Retinal pigment epithelial cell (primary cell): ENCODE data around the gene LAYN.
A peak's percentile ranks its signal among the peaks of the same experiment; 100 is the strongest.

ENCODE experiments used
- DNase-seq: peaks from one replicate; pipeline ENCODE4 v3.0.0-alpha.2; 2010; ENCODE audit warnings: low read depth
- H3K4me3 ChIP-seq: 2 replicates; pipeline ENCODE4 v1.5.1; 2011; ENCODE audit warnings: mild to moderate bottlenecking, low read length, control low read depth, moderate library complexity
- TF ChIP-seq, protein P1 (sequence below): conservative IDR thresholded peaks from 2 replicates; pipeline ENCODE4 v1.5.1; 2011; ENCODE audit warnings: low read depth, low read length, control low read depth, inconsistent platforms

The LAYN gene

DNA sequence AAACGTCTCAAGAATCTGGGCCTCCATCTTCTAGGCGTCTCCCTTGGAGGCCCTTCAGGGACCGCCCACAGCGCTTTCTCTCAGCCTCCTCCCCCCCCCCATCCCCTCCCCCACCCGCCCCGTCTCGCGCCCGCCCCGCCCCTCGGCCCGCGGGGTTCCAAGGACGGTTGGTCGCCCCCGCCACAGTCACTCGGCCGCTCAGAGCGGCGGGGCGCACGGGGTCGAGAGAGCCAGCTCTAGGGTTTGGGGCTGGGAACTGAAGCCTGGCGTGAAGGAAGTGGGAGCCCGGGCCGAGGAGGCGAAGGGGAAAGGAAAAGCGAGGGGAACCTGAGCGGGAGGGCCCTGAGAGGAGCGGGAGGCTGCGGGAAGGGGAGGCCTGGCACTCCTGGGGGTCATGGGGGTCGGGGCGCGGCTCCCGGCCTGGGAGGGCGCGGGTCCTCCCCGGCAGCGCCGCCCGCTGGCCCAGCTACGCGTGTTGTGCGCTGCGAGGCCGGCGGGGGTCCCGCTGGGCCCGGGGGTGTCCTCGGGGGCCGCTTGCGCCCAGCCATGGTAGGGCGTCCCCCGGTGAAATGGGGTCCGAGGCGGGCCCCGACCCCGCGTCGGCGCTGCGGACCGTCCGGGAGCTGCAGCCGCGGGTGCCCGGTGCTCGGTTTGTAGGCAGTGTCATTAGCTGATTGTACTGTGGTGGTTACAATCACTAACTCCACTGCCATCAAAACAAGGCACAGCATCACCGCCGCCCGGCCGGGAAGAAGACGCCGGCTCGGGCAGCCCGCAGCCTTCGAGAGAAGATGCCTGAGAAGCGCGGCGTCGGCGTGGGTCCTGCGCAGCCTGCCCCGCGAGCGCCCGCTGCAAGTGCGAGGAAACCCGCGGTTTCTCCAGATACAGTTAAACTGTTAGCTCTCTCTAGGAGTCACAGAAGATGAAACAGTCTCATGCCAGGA lies 28.0 kb upstream of the LAYN start, which contains the start of gene BTG4:
Gene BTG4 (minus strand): TSS at position 91 of the 944 bp plus-strand sequence. CDS start 13,610 bp downstream, outside the sequence.
- TF ChIP-seq, protein P1, sequence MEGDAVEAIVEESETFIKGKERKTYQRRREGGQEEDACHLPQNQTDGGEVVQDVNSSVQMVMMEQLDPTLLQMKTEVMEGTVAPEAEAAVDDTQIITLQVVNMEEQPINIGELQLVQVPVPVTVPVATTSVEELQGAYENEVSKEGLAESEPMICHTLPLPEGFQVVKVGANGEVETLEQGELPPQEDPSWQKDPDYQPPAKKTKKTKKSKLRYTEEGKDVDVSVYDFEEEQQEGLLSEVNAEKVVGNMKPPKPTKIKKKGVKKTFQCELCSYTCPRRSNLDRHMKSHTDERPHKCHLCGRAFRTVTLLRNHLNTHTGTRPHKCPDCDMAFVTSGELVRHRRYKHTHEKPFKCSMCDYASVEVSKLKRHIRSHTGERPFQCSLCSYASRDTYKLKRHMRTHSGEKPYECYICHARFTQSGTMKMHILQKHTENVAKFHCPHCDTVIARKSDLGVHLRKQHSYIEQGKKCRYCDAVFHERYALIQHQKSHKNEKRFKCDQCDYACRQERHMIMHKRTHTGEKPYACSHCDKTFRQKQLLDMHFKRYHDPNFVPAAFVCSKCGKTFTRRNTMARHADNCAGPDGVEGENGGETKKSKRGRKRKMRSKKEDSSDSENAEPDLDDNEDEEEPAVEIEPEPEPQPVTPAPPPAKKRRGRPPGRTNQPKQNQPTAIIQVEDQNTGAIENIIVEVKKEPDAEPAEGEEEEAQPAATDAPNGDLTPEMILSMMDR = no peak
- H3K4me3 ChIP-seq = peak within 1 kb of the TSS; percentile 46
- no peak for DNase-seq

DNA sequence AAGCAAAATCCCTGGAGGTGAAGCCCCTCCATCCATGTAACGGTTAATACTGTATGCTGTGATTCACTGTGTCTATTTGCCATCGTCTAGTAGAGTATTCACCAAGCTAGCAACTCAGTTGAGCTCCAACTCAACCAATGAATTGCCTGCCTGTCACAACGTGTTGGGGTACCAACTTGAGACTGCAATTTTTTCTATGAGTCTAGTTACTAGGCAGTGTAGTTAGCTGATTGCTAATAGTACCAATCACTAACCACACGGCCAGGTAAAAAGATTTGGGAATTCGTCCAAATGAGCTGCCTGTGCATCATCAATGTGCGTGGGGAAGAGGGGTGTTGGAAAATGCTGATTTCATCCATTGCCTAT lies 27.3 kb upstream of the LAYN start:
- TF ChIP-seq, protein P1 = no peak
- H3K4me3 ChIP-seq = peak overlapping the region; percentile 19
- DNase-seq = no peak

DNA sequence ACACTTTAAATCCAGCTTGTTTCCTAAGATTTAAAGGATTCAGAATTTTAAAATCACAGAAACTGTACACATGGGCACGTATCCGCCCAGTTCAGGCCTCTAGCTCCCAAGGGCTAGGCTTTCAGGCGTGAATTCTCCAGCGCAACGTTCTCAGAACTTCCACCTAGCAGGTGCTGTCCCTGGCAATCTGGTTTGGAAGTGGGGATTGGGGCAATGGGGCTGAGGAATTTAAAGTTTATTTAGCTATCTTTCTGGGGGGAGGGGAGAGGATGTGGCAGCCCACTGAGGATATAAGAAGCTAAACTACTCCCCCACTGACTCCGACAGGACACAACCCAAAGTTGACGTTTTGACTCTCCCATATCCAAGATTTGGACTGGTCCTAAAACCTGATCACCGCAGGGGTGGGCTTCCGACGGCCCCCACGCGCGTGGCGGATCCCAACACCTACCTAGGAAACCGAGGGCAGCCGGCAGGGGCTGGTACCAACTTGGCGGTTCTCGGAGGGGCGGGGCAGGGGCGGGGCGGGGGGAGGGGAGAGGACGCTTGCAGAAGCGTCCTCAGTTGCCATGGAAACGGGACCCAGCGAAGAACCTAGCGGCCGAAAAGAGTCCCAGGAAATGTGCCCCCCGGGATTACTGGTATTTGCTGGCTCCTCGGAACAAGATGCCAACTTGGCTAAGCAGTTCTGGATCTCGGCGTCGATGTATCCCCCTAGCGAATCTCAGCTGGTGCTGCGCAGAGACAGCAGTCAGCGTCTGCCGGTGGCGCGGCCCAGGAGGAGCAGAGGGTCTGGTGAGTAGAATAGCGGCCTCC lies 26.1 kb upstream of the LAYN start, which contains the start of gene HOATZ:
Gene HOATZ (plus strand): TSS at position 563 of the 816 bp plus-strand sequence. CDS start 7 bp downstream, at position 570.
- no peak for DNase-seq
- H3K4me3 ChIP-seq = peak within 1 kb of the TSS; percentile 44
- TF ChIP-seq, protein P1 = peak; percentile 29

GRCh38 chr11:111515591-111515990 lies 24.9 kb upstream of the LAYN start:
- TF ChIP-seq, protein P1 = no peak
- no peak for DNase-seq
- no peak overlapping the region for H3K4me3 ChIP-seq

- TF ChIP-seq, protein P1 = no peak
- DNase-seq = no peak
- H3K4me3 ChIP-seq = no peak overlapping the region
These were observed 21.9 kb upstream of the LAYN start for GRCh38 chr11:111518668-111519067.

DNA sequence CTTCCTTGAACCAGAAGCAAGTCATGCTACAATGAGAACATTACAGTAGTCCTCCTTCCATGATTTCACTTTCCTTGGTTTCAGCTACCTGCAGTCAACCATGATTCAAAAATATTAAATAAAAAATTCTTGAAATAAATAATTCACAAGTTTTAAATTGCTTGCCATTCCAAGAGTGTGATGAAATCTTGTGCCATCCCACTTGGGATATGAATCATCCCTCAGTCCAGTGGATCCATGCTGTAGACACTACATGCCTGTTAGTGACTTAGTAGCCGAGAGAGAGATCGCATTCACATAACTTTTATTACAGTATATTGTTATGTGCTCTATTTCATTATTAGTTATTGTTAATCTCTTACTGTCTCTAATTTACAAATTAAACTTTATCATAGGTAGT lies 20.0 kb upstream of the LAYN start:
- DNase-seq = no peak
- no peak overlapping the region for H3K4me3 ChIP-seq
- TF ChIP-seq, protein P1 = no peak
